Activated effector memory CD4-positive, alpha-beta T cell treated with anti-CD3 and anti-CD28 coated beads, Interleukin-2, amount 50 U/mL, for 16 hours (primary cell): ENCODE results near the gene GALNT9.

Experiments
- DNase-seq: peaks from one replicate; pipeline ENCODE4 v3.0.0-alpha.2; 2020

GALNT9 gene

DNA sequence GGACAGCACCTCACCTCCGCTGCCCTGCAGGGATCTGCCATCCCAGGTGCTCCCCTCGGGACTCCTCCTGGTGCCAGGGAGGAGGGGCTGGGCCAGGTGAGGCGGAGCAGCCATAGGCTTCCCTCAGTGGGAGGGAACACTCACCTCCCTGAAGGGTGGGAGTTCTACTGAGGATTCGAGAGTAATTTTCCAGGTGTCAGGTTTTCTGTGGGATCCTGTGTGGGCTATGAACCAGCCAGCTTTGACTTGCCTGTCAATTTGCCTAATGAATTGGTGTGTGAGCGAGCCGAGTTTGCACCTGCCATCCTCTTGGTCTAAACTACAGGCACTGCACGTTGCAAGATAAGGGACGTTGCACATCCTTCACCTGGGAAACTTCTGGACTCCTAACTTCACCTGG lies 134.8 kb downstream of the GALNT9 start:
- no peak for DNase-seq

DNA sequence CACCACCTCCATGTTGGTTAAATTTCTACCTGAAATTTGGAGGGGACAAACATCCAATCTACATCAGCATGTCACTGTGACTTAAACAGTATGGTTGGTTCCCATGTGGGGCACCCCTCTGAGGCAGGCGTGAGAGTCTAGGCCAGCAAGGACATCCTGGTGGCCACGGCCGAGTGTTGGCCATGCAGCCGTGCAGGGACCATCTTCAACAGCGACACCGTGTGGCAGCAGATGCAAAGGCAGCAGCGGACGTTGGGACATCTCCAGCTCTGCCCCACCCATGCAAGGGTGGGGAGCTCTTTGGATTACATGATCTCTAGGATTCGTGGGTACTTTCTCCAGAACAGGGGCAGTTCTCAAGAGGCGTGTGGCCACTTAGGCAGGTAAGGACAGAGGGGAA lies 135.3 kb downstream of the GALNT9 start:
- DNase-seq = no peak

- no peak for DNase-seq
These were observed 137.5 kb downstream of the GALNT9 start for GRCh38 chr12:132191715-132192553.

- no peak for DNase-seq
These were observed 138.4 kb downstream of the GALNT9 start for GRCh38 chr12:132190834-132191500.

DNA sequence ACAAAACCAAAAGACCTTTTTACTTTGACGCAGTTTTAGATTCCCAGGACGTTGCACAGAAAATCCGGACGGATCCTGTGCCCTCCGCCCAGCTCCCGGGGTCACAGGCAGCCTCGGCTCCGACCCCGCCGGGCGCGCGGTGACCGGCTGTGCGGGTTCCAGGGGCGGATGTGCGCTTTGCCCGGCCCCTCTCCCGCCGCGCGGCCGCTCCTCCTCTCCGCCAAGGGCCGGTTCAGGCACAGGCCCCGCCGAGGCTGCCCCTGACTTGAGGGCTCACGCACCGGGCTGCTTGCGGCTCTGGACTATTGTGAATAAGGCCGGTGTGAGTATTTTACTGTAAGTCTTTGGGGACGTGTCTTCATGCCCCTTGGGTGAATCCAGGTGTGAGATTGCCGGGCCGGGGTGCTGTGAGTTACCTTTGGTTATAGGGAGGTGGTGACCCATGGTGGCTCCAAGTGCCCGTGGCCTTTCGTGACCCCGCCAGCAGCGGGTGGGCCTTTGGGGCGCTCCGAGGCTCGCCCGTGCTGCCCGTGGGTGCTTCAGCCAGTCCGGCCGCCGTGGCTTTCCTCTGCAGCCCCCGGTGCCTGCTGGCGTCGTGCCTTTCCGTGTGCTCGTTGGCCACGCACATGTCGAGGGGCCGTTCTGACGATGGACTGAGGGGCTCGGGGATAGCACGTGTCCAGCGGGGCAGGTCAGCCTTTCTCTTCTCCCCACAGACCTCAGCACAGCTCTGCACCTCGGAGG lies 139.2 kb downstream of the GALNT9 start:
- no peak for DNase-seq

DNA sequence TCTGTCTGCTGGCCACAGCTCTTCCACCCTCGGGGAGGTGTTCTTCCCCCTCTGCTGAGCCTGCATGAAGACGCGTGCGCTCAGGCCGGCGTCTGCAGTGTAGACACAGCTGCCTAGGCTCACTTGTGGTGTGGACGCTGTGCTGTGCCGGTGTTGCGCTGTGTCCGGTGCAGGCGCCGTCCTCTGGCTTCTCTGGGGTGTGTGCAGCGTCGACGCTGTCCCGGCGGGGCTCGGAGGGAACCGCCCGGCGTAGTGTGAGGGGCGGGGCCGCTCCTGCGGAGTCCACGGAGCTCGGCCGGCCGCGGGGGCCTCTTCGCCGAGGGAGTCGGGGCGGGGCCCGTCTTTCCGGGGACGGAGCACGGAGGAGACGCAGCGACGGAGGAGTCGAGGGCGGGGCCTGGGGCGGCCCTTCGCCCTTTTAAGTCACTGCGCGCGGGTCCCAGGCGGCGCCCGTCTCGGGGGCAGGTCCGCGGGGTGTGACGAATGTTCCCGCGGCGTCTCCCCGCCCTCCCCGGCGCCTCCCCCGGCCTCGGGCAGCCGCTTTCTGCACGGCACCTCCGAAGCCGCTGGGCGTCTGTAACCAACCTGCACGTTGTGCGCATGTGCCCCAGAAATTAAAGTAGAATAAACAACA lies 139.9 kb downstream of the GALNT9 start:
- peak; percentile 98 for DNase-seq

- no peak for DNase-seq
These were observed 140.5 kb downstream of the GALNT9 start for GRCh38 chr12:132188916-132189325.

GRCh38 chr12:132188451-132188901 lies 140.9 kb downstream of the GALNT9 start:
- DNase-seq = no peak

- no peak for DNase-seq
These were observed 141.5 kb downstream of the GALNT9 start for GRCh38 chr12:132187646-132188450.

- DNase-seq = no peak
These were observed 142.3 kb downstream of the GALNT9 start for GRCh38 chr12:132186857-132187620.

DNA sequence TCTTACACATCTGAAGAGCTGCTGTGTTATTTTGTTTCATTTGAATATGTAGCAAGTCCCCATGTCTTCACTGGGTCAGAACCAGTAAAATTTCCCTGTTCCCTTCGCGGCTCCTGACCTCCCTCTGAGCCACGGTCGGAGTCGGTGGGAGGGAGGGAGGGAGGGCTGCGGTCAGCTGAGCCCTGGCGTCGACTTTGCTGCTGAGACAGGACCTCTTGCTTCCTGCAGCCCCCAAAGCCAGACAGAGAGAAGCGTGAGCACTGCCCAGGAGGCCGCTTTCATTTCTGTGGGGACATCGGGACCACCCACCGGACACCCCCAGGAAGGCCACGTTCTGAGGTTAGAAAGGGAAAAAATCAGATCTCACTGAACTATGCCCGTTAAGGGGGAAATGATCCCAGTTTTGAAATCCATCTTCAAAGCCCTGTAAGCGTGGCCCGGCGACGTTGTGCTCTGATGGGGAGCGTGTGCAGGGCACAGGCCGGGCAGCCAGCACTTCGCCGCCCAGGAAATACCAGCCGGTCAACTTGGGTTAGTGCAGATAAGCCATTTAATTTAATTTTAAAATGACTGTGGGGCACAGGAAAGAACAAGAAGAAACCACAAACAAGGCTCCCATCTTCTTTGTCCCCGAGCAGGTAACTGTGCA lies 143.1 kb downstream of the GALNT9 start:
- no peak for DNase-seq

GRCh38 chr12:132185705-132186104 lies 143.7 kb downstream of the GALNT9 start:
- no peak for DNase-seq

GRCh38 chr12:132182711-132183365 lies 146.6 kb downstream of the GALNT9 start:
- no peak for DNase-seq

DNA sequence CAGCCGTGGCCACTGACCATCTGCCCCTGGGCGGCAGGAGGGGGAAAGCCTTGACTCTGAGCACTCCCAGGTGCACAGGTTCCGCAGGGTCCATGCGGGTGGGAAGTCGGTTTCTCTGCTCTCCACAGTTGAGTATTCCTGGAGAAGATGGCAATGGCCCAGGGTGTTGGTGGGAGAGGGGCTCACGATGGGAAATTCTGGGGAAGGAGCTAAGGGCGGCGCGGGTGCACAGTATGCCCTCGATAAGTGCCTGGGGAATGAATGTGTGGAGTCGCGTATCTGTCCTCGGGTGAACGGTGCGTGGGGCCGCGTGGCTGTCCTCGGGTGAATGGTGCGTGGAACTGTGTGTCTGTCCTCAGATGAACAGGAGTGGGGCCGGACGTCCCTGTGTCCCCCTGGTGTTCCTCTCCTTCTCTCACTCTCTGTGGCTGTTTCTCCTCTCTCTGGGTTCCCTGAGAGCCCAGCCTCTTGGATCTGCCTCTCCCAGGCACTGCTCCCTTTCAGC lies 147.1 kb downstream of the GALNT9 start:
- DNase-seq = no peak

DNA sequence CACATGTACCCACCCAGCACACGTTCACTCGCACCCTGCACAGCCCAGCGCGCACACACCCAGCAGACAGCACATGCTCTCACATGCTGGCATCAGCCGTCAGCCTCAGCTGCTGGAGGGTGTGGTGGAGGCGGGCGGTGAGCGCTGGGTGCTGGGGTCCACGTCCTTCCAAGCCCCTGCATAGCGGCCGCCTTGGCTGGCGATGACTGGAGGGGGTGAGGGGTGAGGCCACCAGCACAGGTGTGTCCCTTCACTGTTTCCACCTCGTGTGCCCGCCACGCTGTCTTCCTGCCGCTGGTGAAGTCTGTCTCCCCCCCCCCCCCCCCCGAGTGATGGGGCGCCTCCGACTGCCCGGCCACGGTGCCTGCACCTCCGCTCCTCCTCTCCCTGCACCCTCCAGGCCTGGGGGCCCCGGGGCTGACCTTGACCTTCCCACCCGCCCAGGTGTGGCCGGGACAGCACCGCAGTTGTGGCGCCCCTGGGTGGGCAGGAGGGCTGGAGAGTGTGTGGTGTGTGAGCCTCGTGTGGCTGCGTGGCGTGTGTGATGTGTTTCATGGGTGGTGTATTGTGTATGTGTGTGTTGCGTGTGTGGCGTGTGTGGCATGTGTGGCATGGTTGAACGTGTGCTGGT lies 147.7 kb downstream of the GALNT9 start:
- DNase-seq = no peak

GRCh38 chr12:132180648-132181546 lies 148.5 kb downstream of the GALNT9 start:
- DNase-seq = no peak

- no peak for DNase-seq
These were observed 149.7 kb downstream of the GALNT9 start for GRCh38 chr12:132179431-132180362.
